Stimulated activated naive B cell treated with anti-CD40 and anti-IgM and Interleukin-4, amounts not matched to agents 10 μg/mL and 1 μg/mL and 100 μg/mL, for 72 hours (primary cell): ENCODE data around the gene PKP4.

Experiments used
- ATAC-seq, 2 donors: fragments of 150-1000 bp; cut with Tn5 transposase; replicated peaks; 2 replicates each; pipeline ENCODE4 v1.10.0; 2021; ENCODE audit warnings: moderate library complexity in 1 of 2
- DNase-seq: peaks from one replicate; pipeline ENCODE4 v3.0.0; 2021
- H3K27ac Mint-ChIP-seq: one replicate; pipeline ENCODE4 v1.8.0; 2022; ENCODE audit warnings: mild to moderate bottlenecking, mixed read lengths
- H3K27me3 Mint-ChIP-seq, 2 donors: one replicate each; pipeline ENCODE4 v1.8.0; 2022; ENCODE audit warnings: mixed read lengths in 2 of 2
- H3K36me3 Mint-ChIP-seq, 2 donors: one replicate each; pipeline ENCODE4 v1.8.0; 2022; ENCODE audit warnings: mixed read lengths in 2 of 2, mild to moderate bottlenecking in 1 of 2
- H3K4me1 Mint-ChIP-seq, 2 donors: one replicate each; pipeline ENCODE4 v1.8.0; 2022; ENCODE audit warnings: mixed read lengths in 2 of 2, mild to moderate bottlenecking in 1 of 2
- H3K4me3 Mint-ChIP-seq, 2 donors: one replicate each; pipeline ENCODE4 v1.8.0; 2022; ENCODE audit warnings: mild to moderate bottlenecking in 2 of 2, mixed read lengths in 2 of 2, moderate library complexity in 1 of 2
- H3K9me3 Mint-ChIP-seq, 2 donors: one replicate each; pipeline ENCODE4 v1.8.0; 2022; ENCODE audit warnings: mixed read lengths in 2 of 2, mild to moderate bottlenecking in 1 of 2

The PKP4 gene

GRCh38 chr2:158478816-158479215 is 22.1 kb downstream of the PKP4 start:
- Mint-ChIP-seq H3K9me3 (no peaks in the 10 kb centered on the region), H3K36me3 (no peaks in the 10 kb centered on the region), H3K27me3 (no peaks in the 10 kb centered on the region), H3K4me3 (no peak overlapping the region), H3K4me1 (peaks cover 8 to 11% of the 10 kb centered on the region in 2 donors), H3K27ac (no peak overlapping the region)
- DNase-seq: no peak
- no peak for ATAC-seq

GRCh38 chr2:158481116-158481515 is 24.4 kb downstream of the PKP4 start:
- Mint-ChIP-seq H3K27ac (no peak overlapping the region), H3K36me3 (no peaks in the 10 kb centered on the region), H3K4me1 (peaks cover 8 to 11% of the 10 kb centered on the region in 2 donors), H3K9me3 (no peaks in the 10 kb centered on the region), H3K27me3 (no peaks in the 10 kb centered on the region), H3K4me3 (no peak overlapping the region)
- no peak for DNase-seq
- ATAC-seq: no peak

- DNase-seq (no peak), ATAC-seq (no peak)
- H3K4me1 Mint-ChIP-seq: peaks cover 1 to 4% of the 10 kb centered on the region in 2 donors
- H3K4me3 Mint-ChIP-seq: no peak overlapping the region
- H3K27me3 Mint-ChIP-seq: no peaks in the 10 kb centered on the region
- H3K9me3 Mint-ChIP-seq: no peaks in the 10 kb centered on the region
- H3K36me3 Mint-ChIP-seq: no peaks in the 10 kb centered on the region
- no peak overlapping the region for H3K27ac Mint-ChIP-seq
Observed at GRCh38 chr2:158482594-158482993, 25.8 kb downstream of the PKP4 start.

- no peak overlapping the region for H3K4me3 Mint-ChIP-seq
- no peak overlapping the region for H3K27ac Mint-ChIP-seq
- no peaks in the 10 kb centered on the region for H3K9me3 Mint-ChIP-seq
- DNase-seq: no peak
- H3K4me1 Mint-ChIP-seq: peaks cover 0 to 6% of the 10 kb centered on the region in 2 donors
- no peaks in the 10 kb centered on the region for H3K27me3 Mint-ChIP-seq
- no peaks in the 10 kb centered on the region for H3K36me3 Mint-ChIP-seq
- ATAC-seq: peak; percentile 27
Observed at GRCh38 chr2:158484892-158485556, 28.3 kb downstream of the PKP4 start.

DNA sequence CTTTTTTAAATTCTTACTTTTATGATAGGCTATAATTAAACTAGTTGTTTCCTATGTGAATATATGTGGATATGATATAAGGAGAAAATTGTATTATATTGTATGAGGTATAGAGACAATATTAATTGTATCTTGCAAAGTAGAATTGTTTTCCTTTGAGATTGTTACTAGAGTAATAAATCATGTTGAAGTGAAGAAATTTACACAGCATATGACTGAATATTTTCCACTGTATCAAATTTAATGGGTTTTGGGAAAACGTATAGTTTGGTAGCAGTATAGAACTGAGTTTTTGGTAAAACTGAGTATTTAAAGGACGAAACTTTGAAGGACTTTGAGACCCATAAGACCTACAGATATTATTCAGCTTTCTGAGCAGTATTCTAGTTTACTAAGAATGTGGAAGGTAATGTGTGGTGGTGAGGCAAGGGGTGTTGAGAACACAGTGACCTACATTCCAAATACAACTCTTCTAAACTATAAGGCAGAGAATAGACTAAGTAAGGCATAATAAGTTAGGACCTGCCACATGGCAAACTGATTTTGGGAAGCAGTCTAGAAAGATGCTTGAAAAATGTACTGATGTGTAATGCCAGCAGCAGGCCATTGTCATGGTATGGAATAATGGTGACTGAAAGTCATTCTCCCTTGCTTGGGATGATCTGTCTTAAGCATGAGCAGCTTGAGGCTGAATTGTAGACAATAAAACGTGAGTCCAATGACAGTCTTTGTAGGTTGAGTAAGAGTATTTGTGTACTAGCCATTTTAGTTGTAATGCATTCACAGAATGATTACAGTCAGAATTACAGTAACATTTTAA is 29.6 kb downstream of the PKP4 start:
- peaks cover 0 to 6% of the 10 kb centered on the region in 2 donors for H3K4me1 Mint-ChIP-seq
- no peak for DNase-seq

GRCh38 chr2:158486970-158487325 is 30.2 kb downstream of the PKP4 start:
- DNase-seq: no peak
- no peak for ATAC-seq
- no peak overlapping the region for H3K27ac Mint-ChIP-seq
- H3K4me3 Mint-ChIP-seq: no peak overlapping the region
- peaks cover 0 to 6% of the 10 kb centered on the region in 2 donors for H3K4me1 Mint-ChIP-seq
- H3K36me3 Mint-ChIP-seq: no peaks in the 10 kb centered on the region
- H3K9me3 Mint-ChIP-seq: no peaks in the 10 kb centered on the region
- no peaks in the 10 kb centered on the region for H3K27me3 Mint-ChIP-seq

More for the DNA sequence above, 29.6 kb downstream of the PKP4 start:
- no peaks in the 10 kb centered on the region for H3K9me3 Mint-ChIP-seq
- ATAC-seq: no peak
- no peak overlapping the region for H3K27ac Mint-ChIP-seq
- no peak overlapping the region for H3K4me3 Mint-ChIP-seq
- no peaks in the 10 kb centered on the region for H3K36me3 Mint-ChIP-seq
- no peaks in the 10 kb centered on the region for H3K27me3 Mint-ChIP-seq

DNA sequence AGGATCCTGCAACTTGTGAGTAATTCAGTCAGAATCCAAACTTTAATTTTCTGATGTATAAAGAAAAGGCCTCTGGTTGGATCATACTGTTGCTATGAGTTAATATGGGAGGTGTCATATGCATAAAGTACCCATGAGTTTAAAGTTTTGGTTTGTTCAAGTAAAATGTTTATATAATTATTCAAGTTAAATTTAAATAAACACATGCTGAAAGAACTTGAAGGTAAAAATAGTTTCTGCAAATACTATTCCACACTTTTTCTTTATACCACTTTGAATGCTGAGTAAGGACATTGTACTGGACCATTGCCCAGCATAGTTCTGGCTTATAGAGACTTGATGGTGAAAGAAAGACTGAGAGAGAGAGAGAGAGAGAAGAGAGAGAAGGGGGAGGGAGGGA is 30.7 kb downstream of the PKP4 start:
- no peaks in the 10 kb centered on the region for H3K27me3 Mint-ChIP-seq
- no peaks in the 10 kb centered on the region for H3K36me3 Mint-ChIP-seq
- H3K4me3 Mint-ChIP-seq: no peak overlapping the region
- H3K4me1 Mint-ChIP-seq: peaks cover 0 to 6% of the 10 kb centered on the region in 2 donors
- ATAC-seq (no peak), DNase-seq (no peak)
- H3K27ac Mint-ChIP-seq: no peak overlapping the region
- no peaks in the 10 kb centered on the region for H3K9me3 Mint-ChIP-seq

DNA sequence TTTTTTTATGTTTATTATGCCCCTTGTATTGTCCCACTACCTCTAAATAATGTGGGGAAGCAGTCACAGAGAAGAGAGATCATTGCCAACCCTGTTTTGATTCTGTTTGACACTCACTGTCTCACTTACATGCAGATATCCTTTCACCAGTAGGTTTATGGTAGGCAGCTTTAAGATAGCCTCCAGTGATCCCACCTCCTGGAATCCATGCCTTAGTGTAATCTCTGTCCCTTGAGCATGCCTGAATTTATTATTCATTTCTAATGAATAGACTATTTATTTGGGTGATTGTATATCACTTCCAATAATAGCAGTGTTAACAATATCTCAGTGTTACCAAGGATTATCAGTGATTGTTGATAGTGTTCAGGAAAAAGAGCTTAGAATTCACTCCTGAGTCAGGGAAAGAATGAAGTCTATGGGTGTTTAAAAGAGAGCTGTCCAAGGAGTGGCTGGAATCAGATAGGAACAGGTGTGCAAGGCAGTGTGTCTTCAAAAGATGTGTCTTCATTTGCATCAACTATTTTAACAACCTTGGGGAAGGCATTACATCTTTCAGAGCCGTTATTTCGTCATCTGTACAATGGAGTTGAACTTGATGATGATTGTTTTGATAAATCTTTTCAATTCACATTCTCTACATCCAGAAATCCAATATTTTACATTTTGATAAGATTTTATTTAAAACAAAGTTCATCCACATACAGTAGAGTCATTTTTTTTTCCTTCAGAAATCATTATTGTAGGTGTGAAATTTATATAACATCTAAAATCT is 31.9 kb downstream of the PKP4 start:
- Mint-ChIP-seq H3K4me3 (no peak overlapping the region), H3K27ac (no peak overlapping the region), H3K9me3 (no peaks in the 10 kb centered on the region), H3K4me1 (peaks cover 0 to 6% of the 10 kb centered on the region in 2 donors), H3K27me3 (no peaks in the 10 kb centered on the region), H3K36me3 (no peaks in the 10 kb centered on the region)
- no peak for DNase-seq
- no peak for ATAC-seq

DNA sequence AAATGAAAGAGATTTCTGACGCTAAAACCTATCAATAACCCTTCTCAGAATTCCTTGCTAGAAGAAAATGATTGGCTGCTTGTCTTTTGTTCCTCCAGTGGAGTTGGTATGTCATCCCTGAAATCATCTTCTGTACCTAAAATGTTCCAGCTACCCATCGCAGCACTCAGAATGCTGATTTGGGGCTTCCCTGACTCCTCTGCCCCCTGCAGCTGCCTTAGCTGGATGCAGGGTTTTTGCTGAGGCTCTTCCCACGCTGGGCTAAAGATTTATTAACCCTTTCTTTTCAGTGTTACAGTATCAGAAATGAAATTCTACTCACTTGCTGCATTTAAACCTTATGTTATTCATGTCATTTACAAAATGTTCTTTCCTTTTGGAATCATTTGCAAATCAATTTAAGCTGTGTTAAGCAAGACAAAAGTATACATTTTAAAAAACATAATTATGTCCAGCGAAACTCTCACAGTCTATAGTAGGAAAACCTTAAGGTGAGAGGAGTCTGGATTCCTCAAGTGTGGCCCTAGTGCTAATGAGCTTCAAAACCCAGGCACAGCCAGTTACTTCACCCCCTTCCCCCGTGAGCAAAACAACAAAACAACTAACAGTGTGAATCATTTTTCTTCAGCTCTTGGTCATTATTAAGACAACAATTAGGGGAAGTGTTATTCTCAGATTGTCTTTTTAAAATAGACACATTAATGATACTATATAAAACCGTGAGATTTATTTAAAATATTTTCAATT is 32.8 kb downstream of the PKP4 start:
- Mint-ChIP-seq H3K4me3 (no peak overlapping the region), H3K27ac (no peak overlapping the region), H3K36me3 (no peaks in the 10 kb centered on the region), H3K9me3 (no peaks in the 10 kb centered on the region), H3K4me1 (peaks cover 0 to 6% of the 10 kb centered on the region in 2 donors), H3K27me3 (no peaks in the 10 kb centered on the region)
- ATAC-seq (no peak), DNase-seq (no peak)

DNA sequence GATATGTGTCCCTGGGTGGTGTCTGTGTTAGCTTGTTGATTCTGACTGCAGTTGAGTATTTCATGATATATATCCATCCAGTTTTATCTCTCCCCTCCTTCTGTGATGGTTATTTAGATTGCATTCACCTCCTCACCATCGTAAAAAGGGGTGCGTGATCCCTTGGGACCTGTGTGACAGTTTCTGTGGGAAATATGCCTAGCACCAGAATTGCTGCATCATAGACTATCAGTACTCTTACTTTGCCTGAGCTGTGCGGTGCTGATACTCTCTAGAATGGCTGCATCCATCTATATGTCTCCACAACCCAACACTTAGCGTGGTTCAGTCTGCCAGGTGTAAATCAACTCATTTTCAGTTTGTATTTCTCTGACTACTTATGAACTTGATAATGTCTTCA is 34.3 kb downstream of the PKP4 start:
- Mint-ChIP-seq H3K9me3 (no peaks in the 10 kb centered on the region), H3K27ac (no peak overlapping the region), H3K36me3 (no peaks in the 10 kb centered on the region), H3K27me3 (no peaks in the 10 kb centered on the region), H3K4me1 (peaks cover 0 to 6% of the 10 kb centered on the region in 2 donors), H3K4me3 (no peak overlapping the region)
- DNase-seq (no peak), ATAC-seq (no peak)

GRCh38 chr2:158493458-158493857 is 36.7 kb downstream of the PKP4 start:
- H3K4me1 Mint-ChIP-seq: peaks cover 0 to 6% of the 10 kb centered on the region in 2 donors
- H3K27ac Mint-ChIP-seq: no peak overlapping the region
- ATAC-seq (no peak), DNase-seq (no peak)
- H3K27me3 Mint-ChIP-seq: no peaks in the 10 kb centered on the region
- no peak overlapping the region for H3K4me3 Mint-ChIP-seq
- no peaks in the 10 kb centered on the region for H3K9me3 Mint-ChIP-seq
- no peaks in the 10 kb centered on the region for H3K36me3 Mint-ChIP-seq

- no peak overlapping the region for H3K27ac Mint-ChIP-seq
- H3K27me3 Mint-ChIP-seq: no peaks in the 10 kb centered on the region
- ATAC-seq: no peak
- no peaks in the 10 kb centered on the region for H3K4me1 Mint-ChIP-seq
- H3K4me3 Mint-ChIP-seq: no peak overlapping the region
- H3K36me3 Mint-ChIP-seq: no peaks in the 10 kb centered on the region
- no peak for DNase-seq
- no peaks in the 10 kb centered on the region for H3K9me3 Mint-ChIP-seq
Observed at GRCh38 chr2:158495175-158495574, 38.4 kb downstream of the PKP4 start.

GRCh38 chr2:158496986-158497385 is 40.2 kb downstream of the PKP4 start:
- H3K27ac Mint-ChIP-seq: no peak overlapping the region
- no peak overlapping the region for H3K4me3 Mint-ChIP-seq

DNA sequence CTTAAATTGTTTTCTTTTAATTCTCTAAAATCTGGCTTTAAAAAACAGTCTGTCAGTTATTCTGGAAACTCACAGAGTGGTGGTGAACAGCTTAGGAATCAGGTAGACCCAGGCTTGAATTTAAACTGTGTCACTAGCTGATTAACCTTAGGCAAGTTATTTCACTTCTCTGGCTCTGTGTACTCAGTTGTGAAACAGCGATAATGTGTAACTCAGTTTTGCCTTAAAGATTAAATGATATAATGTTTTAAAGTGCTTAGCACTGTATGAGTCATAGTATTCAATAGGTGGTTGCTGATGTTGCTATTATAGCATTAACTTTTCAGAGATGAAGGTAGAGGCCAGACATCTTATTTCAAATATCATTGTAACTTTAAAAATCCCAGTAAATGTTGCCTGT is 40.7 kb downstream of the PKP4 start:
- Mint-ChIP-seq H3K36me3 (no peaks in the 10 kb centered on the region), H3K4me3 (no peak overlapping the region), H3K27ac (no peak overlapping the region), H3K4me1 (no peaks in the 10 kb centered on the region), H3K9me3 (no peaks in the 10 kb centered on the region), H3K27me3 (no peaks in the 10 kb centered on the region)
- ATAC-seq (no peak), DNase-seq (no peak)

More at GRCh38 chr2:158496986-158497385, 40.2 kb downstream of the PKP4 start:
- no peak for DNase-seq
- H3K9me3 Mint-ChIP-seq: no peaks in the 10 kb centered on the region
- no peaks in the 10 kb centered on the region for H3K4me1 Mint-ChIP-seq
- H3K36me3 Mint-ChIP-seq: no peaks in the 10 kb centered on the region
- H3K27me3 Mint-ChIP-seq: no peaks in the 10 kb centered on the region
- ATAC-seq: no peak
